Thoracic aorta endothelial cell (primary cell): ENCODE results near the gene PHTF1. TPM values are rescaled to one million over a fixed set of nuclear protein-coding genes. Genes with fewer than 3 reads are reported as not detected.

Source experiments
- total RNA-seq: library from RNA; depleted of rRNA; stranded (reverse); fragments of >200 nt; gene quantifications from 2 replicates; pipeline ENCODE4 v1.2.3, GENCODE V29; 2012

The PHTF1 gene
- 62.2 and 72.9 TPM in 2 replicates for total RNA-seq

DNA sequence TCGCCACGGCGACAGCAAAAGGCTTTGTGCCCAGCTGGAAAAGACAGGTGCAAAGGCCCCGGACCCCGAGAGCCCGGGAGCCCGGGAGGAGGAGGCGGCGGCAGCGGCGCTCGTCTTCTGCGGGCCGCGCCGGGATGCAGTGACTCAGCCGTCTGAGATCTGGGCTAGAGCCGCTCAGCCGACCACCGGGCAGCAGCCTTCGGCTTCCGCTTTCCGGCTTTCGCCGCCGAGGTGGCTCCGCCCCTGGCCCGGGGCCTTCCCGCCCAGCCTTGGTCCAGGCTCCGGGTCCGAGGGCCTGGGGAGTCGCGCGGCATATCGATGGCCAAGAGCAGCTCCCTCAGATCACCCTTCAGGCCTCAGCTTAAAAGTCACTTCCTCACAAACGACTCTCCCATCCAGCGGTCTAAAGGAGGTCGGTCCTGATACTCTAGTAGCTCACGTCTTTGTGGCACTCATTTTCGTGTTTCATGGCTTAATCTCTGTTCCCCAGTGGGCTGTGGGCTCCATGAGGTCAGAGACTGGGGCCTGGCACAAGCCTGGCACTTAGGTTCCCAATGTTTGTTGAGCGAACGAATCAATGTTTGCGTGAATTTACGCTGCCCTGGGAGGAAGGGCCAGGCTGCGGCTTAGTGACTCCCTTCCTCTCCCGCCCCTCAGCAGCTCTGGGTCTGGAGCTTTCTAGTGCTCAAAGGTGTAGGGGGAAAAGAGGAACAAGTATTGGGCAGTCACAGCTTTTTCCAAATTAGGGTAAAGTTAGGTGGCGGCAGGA lies at the start of gene PHTF1:
TSS of gene PHTF1 (minus strand) at position 154 of the 769 bp plus-strand sequence. CDS start 783 bp downstream, outside the sequence.

Other genes starting within 250 kb of the PHTF1 start
- gene RSBN1, start 53.0 kb upstream of the PHTF1 start, total RNA-seq, result 16.5 and 17.3 TPM in 2 replicates
- gene PTPN22, start 112.2 kb upstream of the PHTF1 start, total RNA-seq, result 6.0 and 15.8 TPM in 2 replicates
- 0.43 and 1.1 TPM in 2 replicates for gene BCL2L15, start 128.1 kb upstream of the PHTF1 start, total RNA-seq
- 37.1 and 43.9 TPM in 2 replicates for gene AP4B1, start 145.3 kb upstream of the PHTF1 start, total RNA-seq
- 10.5 and 12.8 TPM in 2 replicates for gene DCLRE1B, start 145.8 kb upstream of the PHTF1 start, total RNA-seq
- gene HIPK1, start 169.8 kb upstream of the PHTF1 start, total RNA-seq, result 53.9 and 58.1 TPM in 2 replicates
- 0.36 and 0.53 TPM in 2 replicates for gene OLFML3, start 220.0 kb upstream of the PHTF1 start, total RNA-seq